Measurements from ENCODE around the gene MTMR10.

The MTMR10 gene

GRCh38 chr15:31019986-31020385 is 28.6 kb upstream of the MTMR10 start:
- Histone ChIP-seq H3K27ac (no peak overlapping the region), H3K27me3 (ENCODE audit: insufficient read depth, low read depth, severe bottlenecking) (no peaks in the 10 kb centered on the region), H3K9me3 (ENCODE audit: severe bottlenecking) (no peaks in the 10 kb centered on the region), H3K36me3 (no peaks in the 10 kb centered on the region), H3K4me3 (ENCODE audit: low read depth, low read length) (no peak overlapping the region)
- DNase-seq, result no peak
- TF ChIP-seq CTCF (IDR thresholded peaks at IDR 0.05; ENCODE audit: low read depth, low read length), result no peak

DNA sequence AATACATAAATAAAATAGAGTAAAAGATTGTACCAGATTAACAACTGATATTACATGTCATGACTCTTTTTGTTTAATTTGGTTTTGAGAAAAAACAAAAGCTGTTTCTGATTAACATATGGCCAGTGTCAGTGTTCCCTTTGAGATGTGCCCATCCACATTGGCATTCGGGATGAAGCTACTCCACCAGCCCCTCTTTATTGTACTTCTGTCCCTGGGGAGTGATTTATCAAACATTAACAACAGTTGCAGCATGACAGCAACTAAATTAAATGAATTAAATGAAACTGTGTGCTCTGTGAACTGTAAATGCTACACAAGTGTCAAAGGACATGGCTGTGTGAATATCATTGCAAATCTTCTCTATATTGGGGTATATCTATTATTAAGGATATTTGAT is 25.9 kb upstream of the MTMR10 start:
- no peak for TF ChIP-seq CTCF (IDR thresholded peaks at IDR 0.05; ENCODE audit: low read depth, low read length)
- no peak for DNase-seq
- H3K9me3 ChIP-seq (ENCODE audit: severe bottlenecking), result peaks cover under 1% of the 10 kb centered on the region
- no peaks in the 10 kb centered on the region for H3K27me3 ChIP-seq (ENCODE audit: insufficient read depth, low read depth, severe bottlenecking)
- H3K4me3 ChIP-seq (ENCODE audit: low read depth, low read length), result no peak overlapping the region
- H3K36me3 ChIP-seq, result no peaks in the 10 kb centered on the region
- no peak overlapping the region for H3K27ac ChIP-seq

DNA sequence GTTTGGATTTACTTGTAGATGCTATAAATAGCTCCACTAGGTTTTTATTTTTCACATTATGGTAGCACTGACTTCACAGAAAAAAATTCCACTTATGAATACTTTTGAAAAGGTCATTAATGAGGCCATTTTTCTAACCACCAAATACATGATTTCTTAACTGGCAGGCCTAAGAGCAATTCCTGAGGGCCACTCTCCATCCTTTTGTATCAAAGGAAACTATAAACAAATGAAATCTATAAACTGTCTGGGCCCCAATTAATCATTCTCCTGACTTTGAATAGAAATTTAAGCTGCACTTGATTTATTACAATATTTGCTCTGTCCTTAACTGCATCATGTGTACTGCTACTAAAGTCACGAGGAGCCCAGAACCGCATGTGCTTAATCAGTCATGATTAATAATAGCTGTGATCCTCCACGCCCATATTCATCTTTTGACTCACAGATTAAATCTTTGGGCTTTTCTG is 25.1 kb upstream of the MTMR10 start:
- Histone ChIP-seq H3K9me3 (ENCODE audit: severe bottlenecking) (peaks cover 2% of the 10 kb centered on the region), H3K36me3 (no peaks in the 10 kb centered on the region), H3K27ac (no peak overlapping the region), H3K4me3 (ENCODE audit: low read depth, low read length) (no peak overlapping the region), H3K27me3 (ENCODE audit: insufficient read depth, low read depth, severe bottlenecking) (no peaks in the 10 kb centered on the region)
- no peak for DNase-seq
- no peak for TF ChIP-seq CTCF (IDR thresholded peaks at IDR 0.05; ENCODE audit: low read depth, low read length)

GRCh38 chr15:31014608-31014925 is 23.1 kb upstream of the MTMR10 start:
- Histone ChIP-seq H3K9me3 (ENCODE audit: severe bottlenecking) (peaks cover 2% of the 10 kb centered on the region), H3K36me3 (no peaks in the 10 kb centered on the region), H3K4me3 (ENCODE audit: low read depth, low read length) (no peak overlapping the region), H3K27me3 (ENCODE audit: insufficient read depth, low read depth, severe bottlenecking) (no peaks in the 10 kb centered on the region), H3K27ac (no peak overlapping the region)
- DNase-seq, result no peak
- TF ChIP-seq CTCF (IDR thresholded peaks at IDR 0.05; ENCODE audit: low read depth, low read length), result no peak

DNA sequence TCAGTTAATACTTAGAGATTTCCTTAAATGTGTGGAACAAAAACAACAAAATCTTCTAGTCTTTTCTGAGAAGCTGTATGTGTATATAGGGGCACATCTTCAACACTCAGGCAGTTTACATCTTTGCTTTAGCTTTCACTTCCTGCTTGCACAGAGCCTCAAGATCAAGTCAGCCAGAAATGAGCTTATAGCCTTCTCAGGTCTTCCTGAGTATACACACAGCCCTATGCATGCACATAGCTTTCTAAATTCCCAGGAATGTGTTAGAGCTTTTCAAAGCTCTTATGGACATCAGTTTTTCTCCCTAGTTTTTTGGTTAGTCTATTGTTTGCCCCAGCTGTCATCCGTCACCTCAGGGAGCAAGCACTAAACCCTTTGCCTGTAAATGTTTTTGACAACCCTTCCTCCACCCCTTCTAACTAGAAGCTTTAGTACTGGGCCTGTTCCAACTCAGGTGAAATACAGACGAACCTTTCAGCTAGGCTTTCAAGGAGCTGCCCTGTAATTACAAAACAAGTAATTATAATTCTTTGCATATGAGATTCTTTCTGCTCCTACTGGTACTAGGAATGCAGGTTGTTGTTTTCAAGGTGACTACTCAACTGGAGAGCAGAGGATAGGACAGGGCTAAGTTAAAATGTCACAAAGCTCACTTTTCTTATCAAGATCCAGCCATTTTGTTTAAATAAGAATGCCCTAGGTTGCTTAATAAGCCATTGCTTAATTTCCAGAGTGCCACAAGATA is 22.6 kb upstream of the MTMR10 start:
- H3K27me3 ChIP-seq (ENCODE audit: insufficient read depth, low read depth, severe bottlenecking), result no peaks in the 10 kb centered on the region
- no peak overlapping the region for H3K4me3 ChIP-seq (ENCODE audit: low read depth, low read length)
- no peak for DNase-seq
- H3K9me3 ChIP-seq (ENCODE audit: severe bottlenecking), result peaks cover 2% of the 10 kb centered on the region
- no peaks in the 10 kb centered on the region for H3K36me3 ChIP-seq
- TF ChIP-seq CTCF (IDR thresholded peaks at IDR 0.05; ENCODE audit: low read depth, low read length), result no peak
- H3K27ac ChIP-seq, result no peak overlapping the region

DNA sequence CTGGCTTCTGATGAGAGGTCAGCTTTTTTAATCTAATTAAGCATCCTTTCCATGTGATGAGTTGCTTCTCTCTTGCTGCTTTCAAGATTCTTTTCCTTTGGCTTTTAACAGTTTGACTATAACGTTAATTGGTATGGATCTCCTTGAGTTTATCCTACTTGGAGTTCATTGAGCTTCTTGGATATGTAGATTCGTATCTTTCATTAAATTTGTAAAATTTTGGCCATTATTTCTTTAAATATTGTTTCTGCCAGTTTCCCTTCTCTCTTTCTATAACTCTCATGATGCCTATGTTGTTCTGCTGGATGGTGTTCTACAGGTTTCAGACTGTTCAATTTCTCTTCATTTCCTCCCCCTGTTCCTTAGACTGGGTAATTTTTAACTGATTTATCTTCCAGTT is 21.0 kb upstream of the MTMR10 start:
- DNase-seq, result no peak
- no peaks in the 10 kb centered on the region for H3K36me3 ChIP-seq
- no peaks in the 10 kb centered on the region for H3K27me3 ChIP-seq (ENCODE audit: insufficient read depth, low read depth, severe bottlenecking)
- no peak overlapping the region for H3K27ac ChIP-seq
- peaks cover 2% of the 10 kb centered on the region for H3K9me3 ChIP-seq (ENCODE audit: severe bottlenecking)
- no peak for TF ChIP-seq CTCF (IDR thresholded peaks at IDR 0.05; ENCODE audit: low read depth, low read length)
- H3K4me3 ChIP-seq (ENCODE audit: low read depth, low read length), result no peak overlapping the region

All from WERI-Rb-1 (cell line).